Inflammatory macrophage treated with lipopolysaccharide for 4 hours (primary cell): ENCODE data around the gene PCED1B.
"Not testable (repeated sequence)": the region's sequence is repeated elsewhere in the genome, so short reads cannot be mapped to it uniquely, and the experiment has no call there.

ENCODE experiments used
- DNase-seq: peaks from one replicate; pipeline ENCODE4 v3.0.0-alpha.2; 2020

Gene PCED1B

DNA sequence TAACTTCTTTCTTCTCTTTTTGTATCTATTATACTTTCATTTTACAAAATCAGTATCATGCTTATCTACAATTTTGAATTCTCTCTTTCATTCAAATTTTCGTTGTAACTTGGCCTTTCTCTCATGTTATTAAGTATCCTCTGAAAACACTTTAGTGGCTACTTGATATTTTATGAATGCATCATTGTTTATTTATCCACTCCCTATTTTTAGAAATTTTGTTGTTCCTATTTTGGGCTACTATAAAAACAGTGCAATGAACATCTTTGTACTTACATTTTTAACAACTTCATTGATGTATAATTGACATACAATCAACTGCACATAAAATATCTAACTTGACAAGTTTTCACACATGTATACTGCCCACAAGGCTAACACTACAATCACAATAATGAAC is 44.3 kb downstream of the PCED1B start:
- no peak for DNase-seq

DNA sequence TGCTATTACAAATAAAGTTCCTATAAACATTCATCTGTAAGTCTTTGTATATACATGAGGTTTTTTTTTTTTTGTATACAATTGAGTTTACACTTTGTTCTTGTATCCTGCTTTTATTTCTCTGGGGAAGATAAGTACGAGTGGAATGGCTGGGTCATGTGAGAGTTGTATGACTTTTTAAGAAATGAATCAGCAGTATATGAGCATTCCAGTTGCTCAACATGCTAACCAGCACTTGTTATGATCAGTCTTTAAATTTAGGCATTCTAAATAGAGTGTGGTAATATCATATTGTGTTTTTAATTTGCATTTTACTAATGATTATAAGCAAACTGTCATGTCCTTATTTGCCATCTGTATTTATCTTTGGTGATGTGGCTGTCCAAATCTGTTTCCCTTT is 45.0 kb downstream of the PCED1B start:
- peak; percentile 69 for DNase-seq

DNA sequence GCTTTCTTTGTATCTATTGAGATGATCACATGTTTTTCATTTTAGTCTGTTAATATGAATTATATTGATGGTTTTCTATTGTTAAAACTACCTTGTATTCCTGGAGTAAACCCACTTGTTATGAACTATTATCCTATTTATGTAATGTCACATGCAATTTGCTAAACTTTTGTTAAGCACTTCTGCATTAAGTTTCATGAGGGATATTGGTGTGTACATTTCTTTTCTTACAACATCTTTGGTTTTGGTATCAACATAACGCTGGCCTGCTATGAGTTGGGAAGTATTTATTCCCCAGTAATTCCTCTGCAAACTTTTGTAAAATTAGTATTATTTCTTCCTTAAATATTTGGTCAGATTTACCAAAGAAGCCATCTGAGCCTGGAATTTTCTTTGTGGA is 46.8 kb downstream of the PCED1B start:
- DNase-seq = peak; percentile 56

DNA sequence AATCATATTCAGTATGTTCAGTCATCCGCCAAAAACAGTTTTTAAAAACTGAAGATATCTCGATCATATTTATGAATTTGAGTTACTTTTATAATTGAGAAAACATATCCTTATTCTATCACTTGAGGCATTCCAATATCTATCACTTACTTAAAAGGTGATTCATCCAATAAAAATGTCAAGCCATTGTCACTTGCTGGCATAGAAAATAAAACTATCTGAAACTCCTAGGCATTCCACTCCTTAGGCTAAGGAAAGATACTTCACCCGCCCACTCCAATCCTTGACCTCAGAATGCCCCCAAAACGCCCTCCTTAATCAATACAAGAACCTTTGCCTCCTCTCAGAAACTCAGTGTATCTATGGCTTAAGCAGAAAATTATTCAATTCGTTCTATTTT is 51.6 kb downstream of the PCED1B start:
- DNase-seq = no peak

DNA sequence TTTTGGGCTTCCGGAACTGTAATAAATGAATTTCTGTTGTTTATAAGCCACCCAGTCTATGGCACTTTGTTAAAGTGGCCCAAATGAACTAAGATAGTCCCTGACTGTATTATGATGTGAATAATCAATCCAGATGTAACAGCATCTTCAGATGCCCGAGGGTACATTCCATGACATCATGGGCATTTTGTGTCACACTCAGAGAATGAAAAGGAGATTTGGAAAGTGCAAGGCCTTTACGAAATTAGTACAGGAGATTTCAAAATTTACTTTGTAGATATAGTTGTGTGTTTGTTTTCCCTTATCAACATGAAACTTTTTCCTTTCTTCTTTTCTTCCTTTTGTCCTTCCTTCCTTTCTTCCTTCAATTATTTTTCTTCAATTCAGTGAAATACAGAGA is 54.6 kb downstream of the PCED1B start:
- DNase-seq = peak; percentile 14

DNA sequence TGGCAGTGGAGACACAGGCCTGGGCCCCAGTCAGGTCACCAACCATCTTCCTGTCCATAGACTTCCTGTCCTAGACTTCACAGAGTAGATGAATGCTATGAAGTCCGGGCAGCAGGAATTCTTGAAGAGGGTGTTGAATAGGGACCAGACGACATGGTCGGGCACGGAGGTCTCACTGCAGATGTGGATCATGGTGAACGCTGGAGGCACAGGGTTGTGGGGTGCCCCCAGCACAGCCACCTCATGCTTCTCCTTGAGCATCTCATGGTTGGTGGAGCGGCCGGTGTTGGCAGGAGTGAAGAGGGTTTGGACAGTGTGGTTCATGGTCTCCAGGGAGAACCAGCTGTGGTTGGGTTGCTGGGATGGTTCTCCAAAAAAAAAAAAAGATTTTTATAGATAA is 56.2 kb downstream of the PCED1B start:
- no peak for DNase-seq

DNA sequence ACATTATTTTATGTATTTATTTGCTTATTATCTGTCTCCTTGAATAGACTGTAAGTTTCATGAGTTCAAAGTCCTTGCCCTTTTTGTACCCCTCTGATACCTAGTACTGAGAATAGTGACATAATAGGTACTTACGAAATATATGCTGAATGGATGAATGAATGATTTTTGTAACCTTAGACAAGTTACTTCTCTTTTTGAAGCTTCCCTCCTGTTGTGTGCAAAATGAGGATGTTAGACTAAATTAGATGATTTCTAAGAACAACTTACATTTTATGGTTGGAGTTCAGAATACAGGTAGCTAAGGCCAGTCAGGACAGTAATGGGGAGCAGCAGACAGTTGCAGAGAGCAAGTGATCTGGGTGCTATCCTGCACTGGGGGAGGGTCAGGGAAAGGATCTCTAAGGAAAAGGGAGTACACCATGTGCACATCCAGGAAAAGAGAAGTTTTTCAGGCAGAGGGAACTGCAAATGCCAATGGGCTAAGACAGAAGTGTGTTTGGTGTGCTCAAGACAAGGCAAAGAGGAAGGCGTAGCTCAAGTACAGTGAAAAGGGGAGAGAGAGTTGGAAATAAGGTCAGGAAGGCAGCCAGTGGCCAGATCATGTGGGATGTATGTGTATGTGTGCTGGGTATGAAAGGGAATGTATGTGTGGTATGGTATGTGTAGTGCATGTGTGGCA is 59.7 kb downstream of the PCED1B start:
- DNase-seq = peak; percentile 49

DNA sequence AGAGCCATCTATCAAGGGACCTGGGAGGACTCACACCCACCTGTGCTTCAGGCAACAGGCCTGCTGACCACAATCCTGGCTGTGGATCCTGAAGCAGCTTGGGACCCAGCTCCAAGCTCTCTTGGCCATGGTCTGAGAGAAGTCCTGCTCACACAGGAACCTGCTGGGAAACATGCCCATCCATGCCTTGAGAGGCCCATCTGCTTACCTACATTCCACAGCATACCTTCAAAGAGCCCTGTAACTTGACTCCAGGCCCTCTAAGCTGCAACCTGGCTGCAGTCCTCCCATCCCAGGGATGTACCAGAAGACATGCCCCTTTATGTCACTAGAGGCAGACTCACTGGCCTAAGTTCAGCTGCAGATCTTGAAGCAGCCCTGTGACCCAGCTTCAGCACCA is 62.0 kb downstream of the PCED1B start:
- no peak for DNase-seq

DNA sequence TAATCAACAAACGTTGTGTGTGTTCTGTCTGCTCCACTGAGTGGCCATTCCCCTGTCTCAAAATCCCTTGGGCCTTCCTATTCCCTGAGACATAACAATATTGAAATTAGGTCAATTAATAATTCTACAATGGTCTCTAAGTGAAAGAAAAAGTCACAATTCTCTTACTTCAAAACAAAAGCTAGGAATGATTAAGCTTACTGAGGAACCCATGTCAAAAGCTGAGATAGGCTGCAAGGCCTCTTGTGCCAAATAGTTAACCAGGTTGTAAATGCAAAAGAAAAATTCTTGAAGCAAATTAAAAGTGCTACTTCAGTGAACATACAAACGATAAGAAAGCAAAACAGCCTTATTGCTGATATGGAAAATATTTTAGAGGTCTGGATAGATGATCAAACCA is 65.3 kb downstream of the PCED1B start:
- DNase-seq = no peak

DNA sequence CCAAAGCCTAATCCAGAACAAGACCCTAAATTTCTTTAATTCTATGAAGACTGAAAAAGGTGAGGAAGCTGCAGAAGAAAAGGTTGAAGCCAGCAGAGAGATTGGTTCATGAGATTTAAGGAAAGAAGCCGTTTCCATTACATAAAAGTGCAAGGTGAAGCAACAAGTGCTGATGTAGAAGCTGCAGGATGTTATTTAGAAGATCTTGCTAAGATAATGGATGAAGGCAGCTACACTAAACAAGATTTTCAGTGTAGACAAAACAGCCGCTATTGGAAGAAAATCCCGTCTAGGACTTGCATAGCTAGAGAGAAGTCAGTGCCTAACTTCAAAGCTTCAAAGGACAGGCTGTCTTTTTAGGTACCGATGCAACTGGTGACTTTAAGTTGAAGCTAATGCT is 65.8 kb downstream of the PCED1B start:
- no peak for DNase-seq

DNA sequence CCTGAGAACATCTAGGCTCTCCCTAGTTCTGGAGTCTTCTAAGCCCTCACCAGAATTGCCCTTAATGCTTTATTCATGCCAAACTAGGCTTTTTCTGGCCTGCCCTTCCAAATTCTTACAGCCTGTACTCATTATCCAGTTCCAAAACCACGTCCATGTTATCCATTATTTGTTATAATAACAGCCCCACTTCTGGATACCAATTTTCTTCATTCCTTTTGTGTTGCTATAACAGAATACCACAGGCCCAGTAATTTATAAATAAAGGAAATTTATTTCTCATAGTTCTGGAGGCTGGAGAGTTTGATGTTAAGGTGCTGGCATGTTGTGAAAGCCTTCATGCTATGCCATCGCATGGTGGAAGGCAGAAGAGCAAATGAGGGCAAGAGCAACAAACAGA is 68.3 kb downstream of the PCED1B start:
- no peak for DNase-seq

DNA sequence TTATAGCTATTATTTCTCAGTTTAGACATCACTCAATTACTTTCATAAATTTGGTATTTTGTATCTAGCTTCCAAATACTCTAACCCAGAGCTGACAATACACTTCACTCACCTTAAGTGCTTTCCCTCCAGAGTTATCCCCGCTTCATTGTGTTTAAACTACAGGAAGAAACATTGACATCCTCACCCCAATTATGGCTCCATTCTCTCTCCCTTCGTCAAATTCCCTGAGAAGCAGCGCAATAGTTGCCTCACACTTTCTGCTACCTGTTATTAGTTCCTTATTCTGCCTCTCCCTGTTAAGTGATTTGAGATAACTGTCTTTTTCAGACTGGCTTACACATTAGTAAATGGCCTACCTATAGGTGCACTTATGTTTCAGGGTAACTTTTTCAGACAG is 69.7 kb downstream of the PCED1B start:
- DNase-seq = no peak

DNA sequence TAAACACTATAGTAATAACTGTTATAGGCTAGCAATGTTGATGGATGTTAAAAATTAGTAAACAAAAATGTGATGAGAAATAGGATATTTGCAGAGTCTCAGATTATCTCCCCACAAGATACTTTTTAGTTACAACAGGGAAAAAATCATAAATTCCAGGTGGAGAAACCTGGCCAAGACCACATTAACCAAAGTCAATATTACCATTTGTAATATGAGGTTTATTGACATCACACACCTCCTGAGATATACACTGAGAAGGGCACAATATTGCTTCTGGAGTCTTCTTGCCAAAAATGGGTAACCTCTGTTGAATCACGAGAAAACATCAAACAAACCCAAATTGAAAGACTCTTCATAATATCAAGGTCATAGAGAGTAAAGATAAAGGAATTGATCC is 72.7 kb downstream of the PCED1B start:
- no peak for DNase-seq

DNA sequence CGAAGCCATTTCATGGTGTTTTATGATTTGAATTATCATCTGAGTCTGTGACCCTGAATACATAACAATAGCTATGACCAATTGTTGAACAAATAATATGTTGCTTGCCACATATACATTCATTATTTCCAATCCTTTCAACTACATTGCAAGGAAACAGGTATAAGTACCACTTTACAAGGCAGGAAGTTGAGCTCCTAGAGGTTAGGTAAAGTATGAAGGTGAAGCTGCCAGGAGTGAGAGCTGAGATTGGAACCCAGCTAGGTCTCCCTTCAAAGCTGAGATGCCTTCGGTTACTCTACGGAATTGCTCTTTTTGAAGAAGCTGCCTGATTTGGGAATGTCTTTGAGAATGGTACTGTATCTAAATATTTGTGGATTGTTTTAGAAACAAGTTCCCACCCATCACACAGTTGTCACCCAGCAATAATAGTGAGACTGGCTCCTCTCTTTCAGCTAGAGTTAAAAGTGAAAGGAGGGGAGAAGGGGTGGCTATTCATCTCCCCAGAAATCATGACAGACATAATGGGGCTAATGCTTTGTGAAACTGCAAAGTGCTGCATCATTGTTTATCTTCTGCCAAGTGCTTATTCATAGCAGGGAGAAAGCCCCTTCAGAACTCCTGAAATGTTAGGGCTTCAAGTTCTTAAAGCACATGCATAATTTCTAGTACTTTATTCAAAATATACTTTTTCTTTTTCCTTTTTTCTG is 76.2 kb downstream of the PCED1B start:
- DNase-seq = no peak

DNA sequence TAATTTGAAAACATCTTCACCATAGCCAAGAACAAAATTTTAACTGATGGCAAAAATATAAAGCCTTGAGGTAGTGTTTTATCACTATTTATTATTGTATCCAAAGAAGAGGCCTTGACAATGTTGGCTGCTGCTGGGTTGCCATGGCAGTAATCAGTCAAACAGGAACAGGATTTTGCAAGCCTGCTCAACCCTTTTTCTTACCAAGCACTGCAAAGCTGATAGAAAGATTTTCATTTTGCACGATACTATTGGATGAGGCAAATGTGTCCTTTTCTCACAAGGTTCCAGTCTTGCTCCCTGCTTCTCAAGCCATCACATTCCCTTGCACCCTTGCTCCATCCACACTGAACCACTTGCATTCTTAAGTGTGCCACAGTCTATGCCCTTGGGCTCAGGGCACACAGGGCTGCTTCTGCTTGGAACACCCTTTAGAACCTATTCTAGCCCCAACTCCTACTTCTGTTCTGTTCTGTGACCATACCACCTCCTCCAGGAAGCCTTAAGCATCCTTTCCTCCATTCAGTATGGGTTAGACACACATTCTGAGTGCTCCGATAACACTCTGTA is 76.8 kb downstream of the PCED1B start:
- DNase-seq = peak; percentile 25

DNA sequence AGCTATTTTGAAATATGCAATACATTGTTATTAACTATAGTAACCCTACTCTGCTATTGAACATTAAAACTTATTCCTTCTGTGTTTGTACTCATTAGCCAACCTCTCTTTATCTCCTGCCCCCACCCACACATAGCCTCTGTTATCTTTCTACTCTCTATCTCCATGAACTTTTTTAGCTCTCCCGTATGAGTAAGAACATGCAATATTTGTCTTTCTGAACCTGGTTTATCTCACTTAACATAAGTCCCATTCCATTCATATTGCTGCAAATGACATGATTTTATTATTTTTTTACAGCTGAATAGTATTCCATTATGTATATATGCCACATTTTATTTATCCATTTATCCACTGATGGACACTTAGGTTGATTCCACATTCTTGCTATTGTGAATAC is 79.4 kb downstream of the PCED1B start:
- DNase-seq = no peak

DNA sequence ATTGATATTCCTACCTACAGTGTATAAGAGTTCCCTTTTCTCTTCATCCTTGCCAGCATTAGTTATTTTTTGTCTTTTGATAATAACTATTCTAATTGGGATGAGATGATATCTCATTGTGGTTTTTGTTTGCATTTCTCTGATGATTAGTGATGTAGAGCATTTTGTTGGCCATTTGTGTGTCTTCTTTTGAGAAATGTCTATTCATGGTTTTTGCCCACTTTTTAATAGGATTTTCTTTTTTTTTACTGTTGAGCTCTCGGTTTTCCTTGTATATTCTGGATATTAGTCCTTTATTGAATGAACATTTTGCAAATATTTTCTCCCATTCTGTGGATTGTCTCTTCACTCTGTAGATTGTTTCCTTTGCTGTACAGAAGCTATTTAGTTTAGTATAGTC is 79.9 kb downstream of the PCED1B start:
- DNase-seq = no peak

DNA sequence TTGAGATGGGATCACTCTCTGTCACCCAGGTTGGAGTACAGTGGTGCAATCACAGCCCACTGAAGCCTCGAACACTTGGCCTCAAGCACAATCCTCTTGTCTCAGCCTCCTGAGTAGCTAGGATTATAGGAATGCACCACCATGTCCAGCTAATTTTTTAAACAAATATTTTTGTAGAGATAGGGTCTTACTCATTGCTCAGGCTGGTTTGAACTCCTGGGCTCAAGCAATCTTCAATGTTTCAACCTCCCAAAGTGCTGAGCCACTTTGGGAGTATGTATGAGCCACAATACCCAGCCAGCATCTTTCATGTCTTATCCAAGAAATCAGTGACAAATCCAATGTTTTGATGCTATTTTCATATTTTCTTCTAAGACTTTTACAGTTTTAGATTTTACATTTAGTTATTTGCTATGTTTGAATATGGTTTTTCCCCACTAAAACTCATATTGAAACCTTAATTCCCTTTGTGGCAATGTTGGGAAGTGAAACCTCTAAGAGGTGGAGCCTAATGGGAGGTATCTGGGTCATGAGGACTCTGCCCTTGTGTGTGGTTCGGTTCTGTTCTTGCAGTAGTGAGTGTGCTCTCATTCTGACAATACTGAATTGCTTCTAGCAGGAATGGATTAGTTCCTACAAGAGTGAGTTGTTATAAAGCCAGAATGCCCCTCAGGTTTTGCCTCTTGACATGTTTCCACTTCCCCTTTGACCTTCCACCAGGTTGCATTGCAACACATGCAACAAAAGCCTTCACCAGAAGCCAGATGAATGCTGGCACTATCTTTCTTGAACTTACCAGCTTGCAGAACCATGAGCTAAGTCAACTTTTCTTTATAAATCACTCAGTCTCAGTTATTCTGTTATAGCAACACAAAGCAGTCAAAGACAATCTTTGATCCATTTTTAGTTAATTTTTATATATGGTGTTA is 81.2 kb downstream of the PCED1B start:
- peak; percentile 38 for DNase-seq

DNA sequence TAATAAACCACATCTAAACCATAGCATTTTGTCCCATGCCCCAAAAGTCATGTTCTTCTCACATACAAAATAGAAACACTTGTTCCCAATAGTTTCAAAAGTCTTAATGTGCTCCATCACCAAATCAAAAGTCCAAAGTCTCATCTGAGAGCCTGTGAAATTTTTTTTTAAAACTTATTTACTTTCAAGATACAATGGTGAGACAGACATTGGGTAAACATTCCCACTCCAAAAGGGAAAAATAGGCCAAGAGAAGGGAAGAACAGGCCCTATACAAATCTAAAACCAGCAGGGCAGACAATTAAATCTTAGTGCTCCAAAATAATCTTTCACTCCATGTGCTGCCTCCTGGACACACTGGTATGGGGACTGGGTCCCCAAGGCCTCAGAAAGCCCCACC is 84.7 kb downstream of the PCED1B start:
- no peak for DNase-seq

DNA sequence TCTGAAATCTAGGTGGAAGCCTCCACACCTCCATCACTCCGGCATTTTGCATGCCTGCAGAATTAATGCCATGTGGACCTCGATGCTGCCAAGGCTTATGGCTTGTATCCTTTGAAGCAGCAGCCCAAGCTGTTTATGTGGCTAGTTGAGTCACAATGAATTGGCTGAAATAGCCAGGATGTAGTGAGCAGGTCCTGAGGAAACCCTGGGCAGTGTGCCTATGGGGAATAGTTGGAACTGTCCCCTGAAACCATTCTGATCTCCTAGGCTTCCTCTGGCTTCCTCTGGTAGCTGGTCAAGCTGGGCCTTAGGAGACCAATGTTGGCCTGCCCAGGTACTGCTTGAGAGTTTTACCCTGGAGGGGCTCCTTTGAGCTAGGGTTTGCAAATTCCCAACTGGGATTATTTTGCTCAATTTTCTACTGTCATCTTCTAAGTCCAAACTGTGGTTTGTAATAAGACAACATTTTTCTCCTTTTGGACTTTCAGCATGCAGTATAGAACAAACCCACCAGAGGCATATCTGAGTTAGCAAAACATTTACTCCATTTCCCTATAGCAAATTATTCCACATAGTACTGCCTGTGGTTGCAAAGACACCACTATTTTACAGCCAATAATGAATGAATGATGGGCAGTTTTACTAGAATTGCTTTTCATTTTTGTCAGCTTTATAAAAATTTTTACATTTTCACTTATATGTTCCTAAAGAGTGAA is 85.5 kb downstream of the PCED1B start:
- DNase-seq = no peak

DNA sequence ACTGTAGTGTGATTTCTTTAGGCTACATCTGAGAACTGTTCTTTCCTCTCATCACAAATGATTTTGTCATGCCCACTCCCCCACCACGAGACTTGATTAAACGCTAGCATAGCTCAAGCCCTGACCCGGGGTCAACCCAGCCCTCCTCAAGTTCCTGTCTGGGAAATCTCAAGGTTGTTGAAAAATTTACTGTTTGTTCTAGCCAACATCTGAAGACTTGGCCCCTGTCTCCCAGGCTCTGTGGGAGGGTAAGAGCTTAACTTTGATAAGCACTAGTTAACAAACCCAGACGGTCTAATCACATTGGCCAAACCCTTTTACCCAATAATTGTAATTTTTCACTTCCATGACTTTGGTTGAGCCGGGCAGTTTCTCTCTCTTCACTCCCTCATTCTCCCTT is 86.5 kb downstream of the PCED1B start:
- DNase-seq = no peak

DNA sequence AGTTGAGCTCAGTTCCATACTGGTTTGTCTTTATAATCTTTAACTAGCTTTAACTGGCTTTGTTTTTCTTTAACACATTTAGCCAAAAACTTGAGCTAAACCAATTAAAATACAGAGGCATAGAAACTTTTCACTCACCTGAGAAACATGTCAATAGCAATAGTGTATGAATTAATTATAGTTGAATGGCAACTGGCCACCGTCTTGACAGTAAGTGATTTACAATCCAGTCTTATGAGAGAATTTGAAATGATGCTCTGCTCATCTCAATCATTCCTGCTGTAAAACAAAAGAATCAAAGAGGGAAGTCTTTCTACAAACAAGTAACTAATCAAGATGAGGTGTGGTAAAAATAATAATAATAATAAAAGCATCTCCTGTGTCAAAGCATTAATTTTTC is 86.9 kb downstream of the PCED1B start:
- no peak for DNase-seq

DNA sequence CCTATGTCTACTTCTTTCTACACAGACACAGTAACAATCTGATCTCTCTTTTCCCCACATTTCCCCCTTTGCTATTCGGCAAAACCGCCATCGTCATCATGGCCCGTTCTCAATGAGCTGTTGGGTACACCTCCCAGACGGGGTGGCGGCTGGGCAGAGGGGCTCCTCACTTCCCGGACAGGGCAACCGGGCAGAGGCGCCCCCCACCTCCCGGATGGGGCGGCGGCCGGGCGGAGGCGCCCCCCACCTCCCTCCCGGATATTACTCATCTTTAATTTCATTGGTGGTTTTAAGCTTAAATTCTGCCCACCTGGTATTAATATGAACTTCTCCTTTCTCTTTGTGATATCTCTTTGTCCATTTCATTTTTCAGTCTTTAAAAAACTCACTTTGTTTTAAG is 90.9 kb downstream of the PCED1B start:
- DNase-seq = not testable (repeated sequence)
